ENCODE data around the gene ATM. TPM values are rescaled to one million over a fixed set of nuclear protein-coding genes. Genes with fewer than 3 reads are reported as not detected.

The ATM gene
- polyA plus RNA-seq, 1 donor from 2014 or later, result 74.6 TPM

DNA sequence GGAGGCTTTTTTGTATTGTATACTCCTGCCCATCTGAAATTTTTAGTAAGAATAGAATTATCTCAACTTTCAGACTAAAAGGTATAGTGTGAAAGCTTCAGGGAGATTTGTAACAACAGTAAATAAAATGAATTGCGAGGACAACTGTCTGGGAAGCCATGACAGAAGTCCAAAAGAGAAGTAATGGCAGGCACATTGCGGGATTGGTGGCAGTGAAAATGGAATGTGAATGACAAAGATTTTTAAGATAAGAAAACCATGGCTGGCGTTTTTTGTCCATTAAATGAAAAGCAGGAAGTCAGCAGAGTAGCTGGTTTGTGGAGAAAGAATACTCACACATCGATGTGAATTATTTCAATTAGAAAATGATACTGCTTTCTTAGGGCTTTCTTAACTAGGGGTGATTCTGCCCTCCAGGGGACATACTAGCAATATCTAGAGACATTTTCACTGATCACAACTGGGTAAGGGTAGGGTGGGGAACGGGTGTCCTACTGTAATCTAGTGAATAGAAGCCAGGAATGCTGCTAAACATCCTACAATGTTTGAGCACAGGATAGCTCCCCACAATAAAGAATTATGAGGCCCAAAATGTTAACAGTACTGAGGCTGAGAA is 2.0 kb upstream of the ATM start:
- H3K9me2 ChIP-seq (ENCODE audit: insufficient read depth, low read length), result no peaks in the 10 kb centered on the region
- no peaks in the 10 kb centered on the region for H3K36me3 ChIP-seq (ENCODE audit: insufficient read depth, low read length)
- H3K4me3 ChIP-seq (ENCODE audit: low read length), result peak overlapping the region; percentile 85
- TF ChIP-seq POLR2AphosphoS5 (IDR thresholded peaks at IDR 0.05) (no peak), EZH2 (IDR thresholded peaks at IDR 0.05; ENCODE audit: borderline replicate concordance, insufficient read depth, low read length, poor library complexity, severe bottlenecking) (no peak), SMC3 (conservative IDR thresholded peaks at IDR 0.05; ENCODE audit: poor library complexity) (no peak), EP300 (conservative IDR thresholded peaks at IDR 0.05; ENCODE audit: poor library complexity, severe bottlenecking) (no peak), CTCF (IDR thresholded peaks at IDR 0.05; ENCODE audit: poor library complexity, severe bottlenecking) (no peak), RAD21 (conservative IDR thresholded peaks at IDR 0.05) (no peak), MXI1 (conservative IDR thresholded peaks at IDR 0.05; ENCODE audit: poor library complexity, severe bottlenecking) (no peak), TAF1 (IDR thresholded peaks at IDR 0.05; ENCODE audit: low read depth) (no peak), REST (IDR thresholded peaks at IDR 0.05; ENCODE audit: borderline replicate concordance) (no peak)
- no peaks in the 10 kb centered on the region for H4K20me1 ChIP-seq (ENCODE audit: insufficient read depth)
- no peak overlapping the region for H2AFZ ChIP-seq (ENCODE audit: low read depth, low read length)
- H3K27ac ChIP-seq (ENCODE audit: low read length), result no peak overlapping the region
- peaks cover 73% of the 10 kb centered on the region for H3K79me2 ChIP-seq (replicated peaks; ENCODE audit: insufficient read depth, low read length)
- H3K4me2 ChIP-seq (ENCODE audit: low read length), result peak overlapping the region; percentile 66
- peak overlapping the region; percentile 90 for H3K9ac ChIP-seq (ENCODE audit: low read length)
- H3K9me3 ChIP-seq (ENCODE audit: low read length), result no peaks in the 10 kb centered on the region
- no peaks in the 10 kb centered on the region for H3F3A ChIP-seq (ENCODE audit: insufficient read depth, low read length, poor library complexity, severe bottlenecking)
- H3K27me3 ChIP-seq (ENCODE audit: insufficient read depth, low read depth, low read length), result no peaks in the 10 kb centered on the region

DNA sequence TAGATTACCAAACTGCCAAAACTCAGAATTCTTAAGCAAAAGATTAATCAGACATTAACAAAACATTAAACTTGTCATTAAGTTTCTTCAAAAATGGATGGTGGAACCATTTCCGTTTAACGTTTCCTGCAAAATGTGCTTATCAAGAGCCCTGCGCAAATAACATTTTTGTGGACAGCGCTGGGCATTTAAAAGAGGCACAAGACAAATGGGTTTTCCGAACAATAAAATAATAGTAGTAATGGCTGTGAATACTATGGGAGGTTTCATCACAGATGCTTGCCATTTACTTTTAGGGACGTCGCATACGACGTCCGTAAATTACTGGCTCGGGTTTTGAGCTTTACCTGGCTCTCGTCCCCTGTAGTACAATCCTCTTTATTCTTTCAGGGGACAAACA is 1.5 kb upstream of the ATM start:
- Histone ChIP-seq H3K4me2 (ENCODE audit: low read length) (peak overlapping the region; percentile 66), H2AFZ (ENCODE audit: low read depth, low read length) (peak overlapping the region; percentile 92), H3K27ac (ENCODE audit: low read length) (peak overlapping the region; percentile 95), H3K36me3 (ENCODE audit: insufficient read depth, low read length) (no peaks in the 10 kb centered on the region), H3F3A (ENCODE audit: insufficient read depth, low read length, poor library complexity, severe bottlenecking) (no peaks in the 10 kb centered on the region), H3K27me3 (ENCODE audit: insufficient read depth, low read depth, low read length) (no peaks in the 10 kb centered on the region), H3K9me3 (ENCODE audit: low read length) (no peaks in the 10 kb centered on the region), H3K9me2 (ENCODE audit: insufficient read depth, low read length) (no peaks in the 10 kb centered on the region), H3K4me3 (ENCODE audit: low read length) (peak overlapping the region; percentile 85), H3K79me2 (replicated peaks; ENCODE audit: insufficient read depth, low read length) (peaks cover 73% of the 10 kb centered on the region), H4K20me1 (ENCODE audit: insufficient read depth) (no peaks in the 10 kb centered on the region), H3K9ac (ENCODE audit: low read length) (peak overlapping the region; percentile 90)
- TF ChIP-seq EP300 (conservative IDR thresholded peaks at IDR 0.05; ENCODE audit: poor library complexity, severe bottlenecking), result no peak
- no peak for TF ChIP-seq SMC3 (conservative IDR thresholded peaks at IDR 0.05; ENCODE audit: poor library complexity)
- TF ChIP-seq MXI1 (conservative IDR thresholded peaks at IDR 0.05; ENCODE audit: poor library complexity, severe bottlenecking), result no peak
- TF ChIP-seq POLR2AphosphoS5 (IDR thresholded peaks at IDR 0.05), result no peak
- no peak for TF ChIP-seq RAD21 (conservative IDR thresholded peaks at IDR 0.05)
- TF ChIP-seq REST (IDR thresholded peaks at IDR 0.05; ENCODE audit: borderline replicate concordance), result no peak
- no peak for TF ChIP-seq EZH2 (IDR thresholded peaks at IDR 0.05; ENCODE audit: borderline replicate concordance, insufficient read depth, low read length, poor library complexity, severe bottlenecking)
- TF ChIP-seq TAF1 (IDR thresholded peaks at IDR 0.05; ENCODE audit: low read depth), result no peak
- no peak for TF ChIP-seq CTCF (IDR thresholded peaks at IDR 0.05; ENCODE audit: poor library complexity, severe bottlenecking)

Data from neural cell (in vitro differentiated cells).